Skeletal muscle satellite cell (primary cell): Measurements from ENCODE around the gene AKTIP.

Experiments used
- H3K27me3 ChIP-seq: 2 replicates; pipeline ENCODE4 v1.7.0; 2013; ENCODE audit warnings: low read length; ENCODE audit not compliant: control insufficient read depth, insufficient read depth
- H3K36me3 ChIP-seq: 2 replicates; pipeline ENCODE4 v1.7.0; 2013; ENCODE audit warnings: mild to moderate bottlenecking, control low read depth, low read length; ENCODE audit not compliant: insufficient read depth
- H3K4me1 ChIP-seq: 2 replicates; pipeline ENCODE4 v1.7.0; 2013; ENCODE audit warnings: low read length; ENCODE audit not compliant: control insufficient read depth, insufficient read depth
- H3K4me2 ChIP-seq: 2 replicates; pipeline ENCODE4 v1.7.0; 2013; ENCODE audit warnings: mild to moderate bottlenecking, low read length
- H3K4me3 ChIP-seq: 2 replicates; pipeline ENCODE4 v1.7.0; 2013; ENCODE audit warnings: low read length
- H3K9ac ChIP-seq: 2 replicates; pipeline ENCODE4 v1.7.0; 2013; ENCODE audit warnings: mild to moderate bottlenecking, low read depth, low read length, moderate library complexity
- H3K9me3 ChIP-seq: replicated peaks from 2 replicates; pipeline ENCODE4 v1.7.0; 2013; ENCODE audit warnings: mild to moderate bottlenecking, control low read depth, low read length

The AKTIP gene

GRCh38 chr16:53498984-53499383 lies 4.0 kb downstream of the AKTIP start:
- H3K36me3 ChIP-seq, result peaks cover 24% of the 10 kb centered on the region
- H3K27me3 ChIP-seq, result no peaks in the 10 kb centered on the region
- H3K9me3 ChIP-seq, result no peaks in the 10 kb centered on the region
- no peak overlapping the region for H3K4me2 ChIP-seq
- H3K4me3 ChIP-seq, result no peak overlapping the region
- no peak overlapping the region for H3K9ac ChIP-seq
- peaks cover 15% of the 10 kb centered on the region for H3K4me1 ChIP-seq

- H3K4me1 ChIP-seq, result no peaks in the 10 kb centered on the region
- H3K36me3 ChIP-seq, result peaks cover 46% of the 10 kb centered on the region
Observed at GRCh38 chr16:53495325-53495724, 7.7 kb downstream of the AKTIP start.

GRCh38 chr16:53494636-53495035 lies 8.4 kb downstream of the AKTIP start:
- peaks cover 50% of the 10 kb centered on the region for H3K36me3 ChIP-seq
- H3K9me3 ChIP-seq, result no peaks in the 10 kb centered on the region
- no peak overlapping the region for H3K4me3 ChIP-seq
- no peaks in the 10 kb centered on the region for H3K27me3 ChIP-seq
- H3K9ac ChIP-seq, result no peak overlapping the region
- H3K4me1 ChIP-seq, result no peaks in the 10 kb centered on the region
- H3K4me2 ChIP-seq, result no peak overlapping the region

More at GRCh38 chr16:53495325-53495724, 7.7 kb downstream of the AKTIP start:
- Histone ChIP-seq H3K27me3 (no peaks in the 10 kb centered on the region), H3K4me2 (no peak overlapping the region), H3K9ac (no peak overlapping the region), H3K9me3 (no peaks in the 10 kb centered on the region), H3K4me3 (no peak overlapping the region)

- Histone ChIP-seq H3K9ac (no peak overlapping the region), H3K9me3 (no peaks in the 10 kb centered on the region), H3K4me1 (no peaks in the 10 kb centered on the region), H3K4me2 (no peak overlapping the region), H3K27me3 (no peaks in the 10 kb centered on the region), H3K4me3 (no peak overlapping the region), H3K36me3 (peaks cover 50% of the 10 kb centered on the region)
Observed at GRCh38 chr16:53492503-53492902, 10.5 kb downstream of the AKTIP start.

GRCh38 chr16:53489755-53490154 lies 13.3 kb downstream of the AKTIP start:
- Histone ChIP-seq H3K4me1 (no peaks in the 10 kb centered on the region), H3K9ac (no peak overlapping the region), H3K36me3 (peaks cover 36% of the 10 kb centered on the region), H3K9me3 (no peaks in the 10 kb centered on the region), H3K27me3 (no peaks in the 10 kb centered on the region), H3K4me3 (no peak overlapping the region), H3K4me2 (no peak overlapping the region)

GRCh38 chr16:53486230-53486629 lies 16.8 kb downstream of the AKTIP start:
- no peaks in the 10 kb centered on the region for H3K9me3 ChIP-seq
- no peak overlapping the region for H3K4me2 ChIP-seq
- peaks cover 42% of the 10 kb centered on the region for H3K36me3 ChIP-seq
- H3K4me1 ChIP-seq, result no peaks in the 10 kb centered on the region
- no peak overlapping the region for H3K4me3 ChIP-seq
- H3K9ac ChIP-seq, result no peak overlapping the region
- H3K27me3 ChIP-seq, result no peaks in the 10 kb centered on the region

- H3K9ac ChIP-seq, result no peak overlapping the region
- H3K36me3 ChIP-seq, result peaks cover 45% of the 10 kb centered on the region
- no peaks in the 10 kb centered on the region for H3K4me1 ChIP-seq
- H3K4me2 ChIP-seq, result no peak overlapping the region
- H3K4me3 ChIP-seq, result no peak overlapping the region
- no peaks in the 10 kb centered on the region for H3K9me3 ChIP-seq
- H3K27me3 ChIP-seq, result no peaks in the 10 kb centered on the region
Observed at GRCh38 chr16:53484542-53484941, 18.5 kb downstream of the AKTIP start.

- H3K4me3 ChIP-seq, result no peak overlapping the region
- H3K4me2 ChIP-seq, result no peak overlapping the region
- H3K9me3 ChIP-seq, result no peaks in the 10 kb centered on the region
- no peak overlapping the region for H3K9ac ChIP-seq
- H3K4me1 ChIP-seq, result no peaks in the 10 kb centered on the region
- H3K27me3 ChIP-seq, result no peaks in the 10 kb centered on the region
- H3K36me3 ChIP-seq, result peaks cover 45% of the 10 kb centered on the region
Observed at GRCh38 chr16:53482123-53482522, 20.9 kb downstream of the AKTIP start.

- Histone ChIP-seq H3K36me3 (peaks cover 40% of the 10 kb centered on the region), H3K27me3 (no peaks in the 10 kb centered on the region), H3K9me3 (no peaks in the 10 kb centered on the region), H3K4me2 (no peak overlapping the region), H3K9ac (no peak overlapping the region), H3K4me1 (no peaks in the 10 kb centered on the region), H3K4me3 (no peak overlapping the region)
Observed at GRCh38 chr16:53480394-53480793, 22.6 kb downstream of the AKTIP start.

GRCh38 chr16:53478965-53479364 lies 24.0 kb downstream of the AKTIP start:
- no peaks in the 10 kb centered on the region for H3K9me3 ChIP-seq
- no peak overlapping the region for H3K9ac ChIP-seq
- H3K27me3 ChIP-seq, result no peaks in the 10 kb centered on the region
- peaks cover 34% of the 10 kb centered on the region for H3K36me3 ChIP-seq
- no peak overlapping the region for H3K4me2 ChIP-seq
- H3K4me3 ChIP-seq, result no peak overlapping the region
- no peaks in the 10 kb centered on the region for H3K4me1 ChIP-seq

GRCh38 chr16:53476867-53477266 lies 26.1 kb downstream of the AKTIP start:
- Histone ChIP-seq H3K9ac (no peak overlapping the region), H3K36me3 (peaks cover 28% of the 10 kb centered on the region), H3K27me3 (no peaks in the 10 kb centered on the region), H3K4me3 (no peak overlapping the region), H3K4me2 (no peak overlapping the region), H3K9me3 (no peaks in the 10 kb centered on the region), H3K4me1 (no peaks in the 10 kb centered on the region)

GRCh38 chr16:53465606-53466280 lies 37.3 kb downstream of the AKTIP start:
- H3K9me3 ChIP-seq, result no peaks in the 10 kb centered on the region
- H3K4me3 ChIP-seq, result no peak overlapping the region
- no peaks in the 10 kb centered on the region for H3K27me3 ChIP-seq
- H3K4me2 ChIP-seq, result no peak overlapping the region
- H3K9ac ChIP-seq, result no peak overlapping the region
- H3K36me3 ChIP-seq, result peaks cover 32% of the 10 kb centered on the region
- no peaks in the 10 kb centered on the region for H3K4me1 ChIP-seq
